Activated CD4-positive, alpha-beta T cell treated with anti-CD3 and anti-CD28 coated beads, Interleukin-2, amount 50 U/mL, for 24 hours (primary cell): ENCODE measurements around the gene ANO1.
"Not testable (repeated sequence)": the region's sequence is repeated elsewhere in the genome, so short reads cannot be mapped to it uniquely, and the experiment has no call there.

Experiments
- DNase-seq, 2 donors: peaks; one replicate each; pipeline ENCODE4 v3.0.0-alpha.2; 2020; ENCODE audit warnings: low read depth in 1 of 2, low spot score in 1 of 2

ANO1 gene

GRCh38 chr11:70078095-70078780, at the start of gene ANO1:
Gene ANO1 (plus strand): TSS chr11:70078317. CDS start chr11:70078607, 290 bp downstream.
- DNase-seq: no peak

- no peak for DNase-seq
Measured at GRCh38 chr11:70029115-70029860, 48.8 kb upstream of the ANO1 start.

- DNase-seq: no peak
Measured at GRCh38 chr11:70029861-70030380, 48.2 kb upstream of the ANO1 start.

- no peak for DNase-seq
Measured at GRCh38 chr11:70030412-70030811, 47.7 kb upstream of the ANO1 start.

- DNase-seq: no peak
Measured at GRCh38 chr11:70031631-70032469, 46.3 kb upstream of the ANO1 start.

- no peak for DNase-seq
Measured at GRCh38 chr11:70032470-70032795, 45.7 kb upstream of the ANO1 start.

- no peak for DNase-seq
Measured at GRCh38 chr11:70032943-70033710, 45.0 kb upstream of the ANO1 start.

GRCh38 chr11:70033711-70034070, 44.4 kb upstream of the ANO1 start:
- no peak for DNase-seq

GRCh38 chr11:70034740-70035365, 43.3 kb upstream of the ANO1 start:
- DNase-seq: no peak

GRCh38 chr11:70035665-70036064, 42.5 kb upstream of the ANO1 start:
- not testable (repeated sequence) for DNase-seq

- DNase-seq: no peak
Measured at GRCh38 chr11:70036971-70037882, 40.9 kb upstream of the ANO1 start.

GRCh38 chr11:70038034-70038834, 39.9 kb upstream of the ANO1 start:
- DNase-seq: no peak

- DNase-seq: no peak
Measured at GRCh38 chr11:70040452-70040851, 37.7 kb upstream of the ANO1 start.

- DNase-seq: no peak
Measured at GRCh38 chr11:70040869-70041501, 37.1 kb upstream of the ANO1 start.

- DNase-seq: no peak
Measured at GRCh38 chr11:70043482-70043881, 34.6 kb upstream of the ANO1 start.

- DNase-seq: no peak
Measured at GRCh38 chr11:70046089-70046488, 32.0 kb upstream of the ANO1 start.

- no peak for DNase-seq
Measured at GRCh38 chr11:70048279-70049024, 29.7 kb upstream of the ANO1 start.

GRCh38 chr11:70049045-70049444, 29.1 kb upstream of the ANO1 start:
- DNase-seq: no peak
